GM21360 (cell line): ENCODE data around the gene RIN2.
"Not testable (repeated sequence)": the region's sequence is repeated elsewhere in the genome, so short reads cannot be mapped to it uniquely, and the experiment has no call there.

ENCODE experiments used
- ATAC-seq: cut with Tn5 transposase; IDR thresholded peaks from one replicate; pipeline ENCODE4 v1.9.1; 2021; ENCODE audit warnings: mild to moderate bottlenecking, moderate library complexity; ENCODE audit not compliant: unreplicated experiment

Gene RIN2

GRCh38 chr20:19785173-19785982 lies 27.3 kb downstream of the RIN2 start:
- no peak for ATAC-seq

- ATAC-seq, result no peak
Measured at GRCh38 chr20:19785983-19786285, 27.9 kb downstream of the RIN2 start.

GRCh38 chr20:19786311-19786710 lies 28.3 kb downstream of the RIN2 start:
- ATAC-seq, result no peak

- no peak for ATAC-seq
Measured at GRCh38 chr20:19787366-19787765, 29.3 kb downstream of the RIN2 start.

- no peak for ATAC-seq
Measured at GRCh38 chr20:19789009-19789408, 31.0 kb downstream of the RIN2 start.

GRCh38 chr20:19789446-19789845 lies 31.4 kb downstream of the RIN2 start:
- ATAC-seq, result no peak

GRCh38 chr20:19791887-19792286 lies 33.8 kb downstream of the RIN2 start:
- no peak for ATAC-seq

GRCh38 chr20:19793716-19794115 lies 35.7 kb downstream of the RIN2 start:
- no peak for ATAC-seq

- ATAC-seq, result no peak
Measured at GRCh38 chr20:19794941-19795340, 36.9 kb downstream of the RIN2 start.

GRCh38 chr20:19799325-19799724 lies 41.3 kb downstream of the RIN2 start:
- ATAC-seq, result no peak

- ATAC-seq, result no peak
Measured at GRCh38 chr20:19802099-19802491, 44.0 kb downstream of the RIN2 start.

GRCh38 chr20:19802492-19803158 lies 44.6 kb downstream of the RIN2 start:
- ATAC-seq, result no peak

- not testable (repeated sequence) for ATAC-seq
Measured at GRCh38 chr20:19806276-19806675, 48.2 kb downstream of the RIN2 start.

- no peak for ATAC-seq
Measured at GRCh38 chr20:19806806-19807190, 48.7 kb downstream of the RIN2 start.

GRCh38 chr20:19807191-19807945 lies 49.3 kb downstream of the RIN2 start:
- ATAC-seq, result no peak
